Caki2 (cell line): ENCODE results near the gene ZMYND15. TPM values are rescaled to one million over a fixed set of nuclear protein-coding genes. Genes with fewer than 3 reads are reported as not detected.

ENCODE experiments used
- DNase-seq: peaks from one replicate; pipeline ENCODE4 v3.0.0-alpha.2; 2015; ENCODE audit warnings: low read depth
- in situ Hi-C: cut with HindIII; loops from 2 replicates; pipeline ENCODE4 v1.10.0; 2016; ENCODE audit warnings: low sequenced_read_pairs, low pct_unique_long_range_greater_than_20kb, mixed read lengths
- total RNA-seq: library from RNA; depleted of rRNA; stranded (reverse); fragments of >200 nt; shearing (Covaris generic); gene quantifications from 2 replicates; pipeline ENCODE4 v1.2.3, GENCODE V29; 2014; ENCODE audit warnings: low replicate concordance

ZMYND15 gene
- total RNA-seq, 1 experiment from 2014 or later, result 0.03 TPM

DNA sequence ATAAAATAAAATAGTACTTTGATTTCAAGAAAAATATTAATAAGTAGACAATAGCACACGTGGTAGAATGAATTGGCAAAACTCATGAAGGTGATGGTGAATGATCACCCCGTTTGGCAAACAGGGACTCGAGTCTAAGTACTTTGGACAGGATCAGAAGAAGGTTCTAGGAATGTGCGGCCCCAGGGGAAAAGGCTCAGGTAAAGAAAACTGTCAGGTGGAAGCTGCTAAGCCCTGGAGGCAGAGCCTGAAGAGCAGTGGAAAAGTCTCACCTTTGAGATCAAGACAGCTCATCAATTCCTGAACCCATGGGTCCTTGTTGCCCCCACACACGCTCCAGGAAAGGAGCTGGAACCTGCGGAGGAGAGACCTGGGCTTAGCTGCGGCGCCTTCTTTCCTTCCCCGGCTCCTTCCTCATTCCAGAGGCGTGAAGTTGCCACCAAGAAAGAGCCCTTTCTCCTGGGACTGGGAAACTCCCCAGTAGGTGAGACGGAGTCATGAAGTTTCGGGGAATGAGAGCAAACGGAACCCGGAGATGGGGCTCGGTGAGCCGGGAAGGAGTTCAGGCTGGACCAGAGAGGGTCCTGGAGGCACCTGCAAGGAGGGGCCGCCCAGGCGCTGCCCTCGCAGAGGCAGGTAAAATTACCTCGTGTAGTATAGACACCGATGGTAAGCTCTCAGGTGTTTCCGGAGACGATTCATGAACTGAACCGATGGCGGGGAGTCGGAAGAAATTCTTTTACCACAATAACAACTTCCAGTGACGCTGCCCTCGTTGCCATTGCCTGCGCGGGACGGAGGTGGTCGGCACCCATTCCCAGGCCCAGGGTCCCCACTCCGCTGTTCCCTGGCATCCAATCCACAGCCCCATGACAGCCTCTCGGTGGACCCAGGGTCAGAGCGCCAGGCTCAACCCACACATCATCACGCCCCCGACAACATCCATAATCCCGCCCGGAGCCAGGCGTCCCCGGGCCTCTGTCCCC lies 1.2 kb upstream of the ZMYND15 start:
- DNase-seq, result no peak
- in situ Hi-C loops, result no loop called here

DNA sequence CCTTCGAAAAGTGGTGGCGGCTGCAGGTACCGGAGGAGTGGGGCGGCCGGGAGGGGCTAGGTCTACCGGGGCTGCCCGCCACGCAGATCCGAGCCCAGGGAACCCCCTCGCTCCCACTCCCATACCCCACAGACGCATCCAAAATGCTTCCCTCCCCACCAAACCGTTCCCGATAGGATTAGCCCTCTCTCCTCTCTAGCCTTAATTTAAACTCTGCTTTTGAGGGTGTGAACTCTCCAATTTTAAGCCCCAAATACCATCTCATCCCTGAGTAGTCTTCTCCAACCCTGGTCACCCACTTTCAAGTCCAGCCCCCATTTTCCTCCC lies 355 bp downstream of the ZMYND15 start:
- in situ Hi-C loops, result no loop called here
- DNase-seq, result no peak

DNA sequence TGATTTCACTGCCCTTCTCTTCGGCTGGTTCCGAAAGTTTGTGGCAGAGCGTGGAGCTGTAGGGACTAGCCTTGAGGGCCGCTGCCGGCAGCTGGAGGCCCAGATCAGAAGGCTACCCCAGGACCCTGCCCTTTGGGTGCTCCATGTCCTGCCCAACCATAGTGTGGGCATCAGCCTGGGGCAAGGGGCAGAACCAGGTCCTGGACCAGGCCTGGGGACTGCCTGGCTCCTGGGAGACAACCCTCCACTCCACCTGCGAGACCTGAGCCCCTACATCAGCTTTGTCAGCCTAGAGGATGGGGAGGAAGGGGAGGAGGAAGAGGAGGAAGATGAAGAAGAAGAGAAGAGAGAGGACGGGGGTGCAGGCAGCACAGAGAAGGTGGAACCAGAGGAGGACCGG lies 951 bp downstream of the ZMYND15 start:
- DNase-seq, result no peak
- in situ Hi-C loops, result no loop called here

DNA sequence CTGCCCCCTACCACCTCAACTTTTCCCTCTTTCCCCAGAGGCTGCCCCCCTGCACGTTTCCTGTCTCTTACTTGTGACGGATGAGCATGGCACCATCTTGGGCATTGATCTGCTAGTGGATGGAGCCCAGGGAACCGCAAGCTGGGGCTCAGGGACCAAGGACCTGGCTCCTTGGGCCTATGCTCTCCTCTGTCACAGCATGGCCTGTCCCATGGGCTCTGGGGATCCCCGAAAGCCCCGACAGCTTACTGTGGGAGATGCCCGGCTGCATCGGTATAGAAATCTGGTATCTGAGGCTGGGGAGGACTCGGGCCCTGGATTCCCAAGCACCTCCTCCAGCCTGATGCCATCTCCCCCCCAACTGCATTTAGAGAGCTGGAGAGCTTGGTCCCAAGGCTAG lies 1.9 kb downstream of the ZMYND15 start:
- in situ Hi-C loops, result no loop called here
- no peak for DNase-seq

DNA sequence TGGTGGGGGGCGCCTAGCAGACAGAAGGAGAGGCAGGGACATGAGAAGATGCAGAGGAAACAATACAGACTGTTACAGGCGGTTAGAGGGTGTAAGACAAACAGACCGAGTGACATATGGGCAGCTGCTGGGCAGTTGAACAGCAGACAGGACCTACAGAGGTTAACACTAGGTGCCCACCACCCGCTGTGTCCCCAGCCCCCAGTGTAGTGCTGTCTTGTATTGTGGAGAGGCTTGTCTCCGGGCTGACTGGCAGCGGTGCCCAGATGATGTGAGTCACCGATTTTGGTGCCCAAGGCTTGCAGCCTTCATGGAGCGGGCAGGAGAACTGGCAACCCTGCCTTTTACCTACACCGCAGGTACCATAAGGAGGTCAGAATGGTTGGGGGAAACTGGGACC lies 2.5 kb downstream of the ZMYND15 start:
- DNase-seq, result no peak
- in situ Hi-C loops, result no loop called here

DNA sequence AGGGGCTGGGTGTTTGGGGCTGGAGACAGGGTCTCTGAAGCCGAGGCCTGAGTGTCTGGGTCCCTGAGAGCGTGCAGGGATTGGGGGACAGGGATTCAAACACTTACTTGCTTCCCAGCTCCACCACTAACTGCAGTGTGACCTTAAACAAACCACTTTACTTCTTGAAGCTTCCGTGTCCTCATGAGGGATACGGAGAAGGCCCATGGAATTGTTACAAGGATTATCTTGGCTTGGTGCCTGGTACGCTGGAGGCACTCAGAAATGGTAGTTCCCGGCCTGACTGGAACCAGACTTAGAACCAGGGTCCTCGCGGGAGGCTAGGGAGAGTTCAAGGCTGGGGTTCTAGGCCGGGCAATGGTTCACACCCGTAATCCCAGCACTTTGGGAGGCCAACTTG lies 3.0 kb downstream of the ZMYND15 start:
- no peak for DNase-seq
- in situ Hi-C loops, result no loop called here

DNA sequence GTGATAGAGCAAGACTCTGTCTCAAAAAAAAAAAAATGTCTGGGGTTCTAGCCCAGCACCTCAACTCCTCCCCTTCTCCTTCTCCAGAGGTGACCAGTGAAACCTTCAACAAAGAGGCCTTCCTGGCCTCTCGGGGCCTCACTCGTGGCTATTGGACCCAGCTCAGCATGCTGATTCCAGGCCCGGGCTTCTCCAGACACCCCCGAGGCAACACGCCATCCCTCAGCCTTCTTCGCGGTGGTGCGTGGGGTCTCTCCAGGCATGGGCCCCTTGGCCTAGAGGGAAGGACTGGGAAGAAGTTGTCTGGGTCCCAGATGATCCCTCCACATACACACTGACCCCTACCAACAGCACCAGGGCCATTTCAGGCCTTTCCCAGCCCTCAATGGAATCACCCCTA lies 3.6 kb downstream of the ZMYND15 start:
- no peak for DNase-seq
- in situ Hi-C loops, result no loop called here

DNA sequence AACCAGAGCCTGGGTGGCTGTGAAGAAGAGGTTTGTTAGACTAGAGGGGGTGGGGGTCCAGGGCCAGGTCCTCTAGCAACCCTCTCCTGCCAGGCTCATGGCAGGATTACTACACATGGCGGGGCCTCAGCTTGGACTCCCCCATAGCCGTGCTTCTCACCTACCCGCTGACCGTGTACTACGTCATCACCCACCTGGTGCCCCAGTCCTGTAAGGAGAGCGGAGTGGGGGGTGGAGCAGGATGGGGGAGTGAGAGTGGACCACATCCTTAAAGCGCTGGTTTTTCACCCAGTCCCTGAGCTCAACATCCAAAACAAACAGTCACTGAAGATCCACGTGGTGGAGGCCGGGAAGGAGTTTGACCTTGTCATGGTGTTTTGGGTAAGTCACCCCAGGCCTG lies 4.3 kb downstream of the ZMYND15 start:
- no peak for DNase-seq
- in situ Hi-C loops, result no loop called here

DNA sequence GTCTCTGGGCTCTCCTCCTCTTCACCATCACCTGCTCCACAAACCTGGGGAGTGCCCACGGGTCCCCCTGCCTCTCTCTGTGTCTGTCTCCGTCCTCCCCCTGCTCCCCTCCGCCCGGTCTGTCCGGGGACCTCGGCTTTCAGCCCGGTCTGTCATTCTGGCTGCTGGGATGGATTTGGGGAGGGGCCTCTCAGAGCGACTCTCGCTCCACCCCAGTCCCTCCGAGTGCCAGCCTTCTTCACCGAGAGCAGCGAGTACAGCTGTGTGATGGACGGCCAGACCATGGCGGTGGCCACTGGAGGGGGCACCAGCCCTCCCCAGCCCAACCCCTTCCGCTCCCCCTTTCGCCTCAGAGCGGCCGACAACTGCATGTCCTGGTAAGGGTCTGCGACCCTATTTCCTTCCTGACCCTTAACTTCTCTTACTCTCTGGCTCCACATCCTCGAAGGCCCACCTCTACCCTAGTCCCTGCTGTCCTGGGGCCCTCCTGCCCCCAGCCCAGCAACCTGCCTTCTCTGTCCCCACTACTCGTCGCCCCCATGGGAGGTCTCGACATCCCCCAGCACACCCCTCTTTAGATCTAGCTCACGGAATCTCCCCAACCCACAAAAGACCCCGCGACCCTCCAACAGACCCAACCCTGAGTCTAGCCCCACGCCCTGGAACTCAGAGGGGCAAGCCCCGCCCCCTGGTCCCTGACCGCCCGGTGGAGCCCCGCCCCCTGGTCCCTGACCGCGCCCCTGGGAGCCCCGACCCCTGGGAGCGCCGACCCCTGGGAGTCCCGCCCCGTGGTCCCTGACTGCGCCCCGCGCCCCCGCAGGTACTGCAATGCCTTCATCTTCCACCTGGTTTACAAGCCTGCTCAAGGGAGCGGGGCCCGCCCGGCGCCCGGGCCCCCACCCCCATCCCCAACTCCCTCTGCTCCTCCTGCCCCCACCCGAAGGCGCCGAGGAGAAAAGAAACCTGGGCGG lies 5.7 kb downstream of the ZMYND15 start:
- in situ Hi-C loops, result no loop called here
- DNase-seq, result no peak

DNA sequence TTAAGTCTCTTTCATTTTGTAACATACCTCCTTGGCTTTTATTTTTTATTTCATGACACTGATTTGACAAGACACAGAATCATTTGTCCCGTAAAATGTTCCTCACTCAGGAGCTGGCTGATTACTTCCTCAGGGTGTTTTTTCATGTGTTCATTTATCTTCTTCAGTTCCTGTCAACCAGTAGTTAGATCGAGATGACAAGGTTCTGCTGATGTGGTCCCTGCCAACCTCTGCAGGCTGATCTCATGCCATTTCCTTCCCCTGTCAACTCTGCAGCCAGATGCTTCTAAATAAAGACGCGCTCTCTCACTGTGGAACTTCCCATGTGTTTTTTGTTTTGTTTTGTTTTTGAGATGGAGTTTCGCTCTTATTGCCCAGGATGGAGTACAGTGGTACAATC lies 8.2 kb downstream of the ZMYND15 start:
- DNase-seq, result no peak
- in situ Hi-C loops, result no loop called here

DNA sequence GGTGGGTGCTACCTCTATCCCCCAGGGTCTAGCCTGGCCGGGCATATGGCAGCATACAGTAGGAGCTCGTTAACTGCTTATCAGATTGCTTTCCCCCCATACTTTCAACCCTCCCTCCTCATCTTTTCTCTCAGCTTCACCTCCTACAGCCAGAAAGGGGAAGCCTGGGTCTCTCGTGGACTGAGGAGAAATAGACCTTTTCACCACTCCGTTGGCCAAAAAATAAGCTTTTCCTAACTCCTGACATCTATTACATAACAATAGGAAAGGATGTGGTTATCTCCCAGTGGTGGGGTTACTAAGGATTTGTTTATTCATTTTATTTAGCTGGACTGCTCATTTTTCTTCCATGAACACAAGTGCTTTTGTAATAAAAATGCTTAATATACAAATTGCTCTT lies 9.1 kb downstream of the ZMYND15 start:
- DNase-seq, result no peak
- in situ Hi-C loops, result no loop called here

DNA sequence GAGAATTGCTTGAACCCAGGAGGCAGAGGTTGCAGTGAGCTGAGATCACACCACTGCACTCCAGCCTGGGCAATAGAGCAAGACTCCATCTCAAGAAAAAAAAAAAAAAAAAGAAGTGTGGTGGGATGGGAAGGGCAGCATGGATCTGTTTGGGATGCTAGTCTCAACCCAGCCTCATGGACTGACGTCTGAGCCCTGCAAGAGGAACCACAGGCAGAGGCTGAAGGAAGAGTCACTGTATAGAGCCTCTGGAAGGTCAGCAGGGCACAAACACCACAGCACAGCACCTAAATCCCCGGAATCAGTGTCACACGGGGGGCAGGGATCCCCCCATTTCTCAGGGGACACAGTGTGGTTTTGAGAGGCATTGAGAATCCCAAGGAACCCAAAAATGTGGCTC lies 11.0 kb downstream of the ZMYND15 start:
- in situ Hi-C loops, result no loop called here
- no peak for DNase-seq

DNA sequence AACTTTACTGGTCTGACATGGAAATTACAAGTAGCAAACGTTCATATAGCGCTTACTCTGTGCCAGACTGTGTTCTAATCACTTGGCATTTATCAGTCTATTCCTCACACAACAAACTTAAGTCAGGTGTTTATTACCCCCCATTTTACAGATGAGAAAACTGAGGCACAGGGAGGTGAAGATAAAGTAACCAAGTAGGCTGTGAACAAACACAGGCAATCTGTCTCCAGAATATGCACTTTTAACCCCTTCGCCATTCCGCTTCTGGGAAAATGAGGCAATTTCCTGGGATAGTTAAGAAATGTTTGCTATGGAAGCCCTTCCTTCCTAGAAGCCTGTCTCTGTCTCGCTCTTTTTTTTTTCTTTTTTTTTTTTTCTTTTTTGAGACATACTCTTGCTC lies 12.3 kb downstream of the ZMYND15 start:
- DNase-seq, result no peak
- in situ Hi-C loops, result no loop called here

DNA sequence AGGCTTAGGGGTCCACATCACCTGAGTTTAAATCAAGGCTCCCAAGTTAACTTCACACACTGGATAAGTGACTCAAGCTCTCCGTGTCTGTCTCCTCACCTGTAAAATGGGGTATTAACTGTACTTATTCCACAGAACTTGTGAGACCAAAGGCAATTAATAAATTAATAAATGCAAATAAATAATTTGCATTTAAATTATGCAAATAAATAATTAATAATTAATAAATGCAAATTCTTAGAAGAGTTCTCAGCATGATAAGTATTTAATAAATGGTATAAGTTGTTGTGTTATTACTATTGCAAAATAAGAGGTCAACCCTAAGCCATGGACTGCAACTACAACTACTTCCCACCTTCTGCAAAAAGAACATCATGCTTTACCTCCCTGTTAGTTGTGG lies 13.8 kb downstream of the ZMYND15 start:
- in situ Hi-C loops, result no loop called here
- no peak for DNase-seq

DNA sequence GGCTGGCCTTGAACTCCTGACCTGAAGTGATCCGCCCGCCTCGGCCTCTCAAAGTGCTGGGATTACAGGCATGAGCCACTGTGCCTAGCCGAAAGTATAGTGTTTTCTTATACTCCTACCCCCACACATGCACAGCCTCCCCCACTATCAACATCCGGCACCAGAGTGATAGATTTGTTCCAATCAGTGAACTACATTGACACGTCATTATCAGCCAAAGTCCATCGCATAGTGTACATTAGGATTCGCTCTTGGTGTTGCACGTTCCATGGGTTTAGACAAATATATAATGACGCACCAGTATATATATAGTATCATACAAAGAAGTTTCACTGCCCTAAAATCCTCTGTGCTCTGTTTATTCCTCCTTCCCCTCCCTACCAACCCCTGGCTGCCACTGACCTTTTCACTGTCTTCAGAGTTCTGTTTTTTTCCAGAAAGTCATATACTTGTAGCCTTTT lies 20.2 kb downstream of the ZMYND15 start:
- in situ Hi-C loops, result no loop called here

DNA sequence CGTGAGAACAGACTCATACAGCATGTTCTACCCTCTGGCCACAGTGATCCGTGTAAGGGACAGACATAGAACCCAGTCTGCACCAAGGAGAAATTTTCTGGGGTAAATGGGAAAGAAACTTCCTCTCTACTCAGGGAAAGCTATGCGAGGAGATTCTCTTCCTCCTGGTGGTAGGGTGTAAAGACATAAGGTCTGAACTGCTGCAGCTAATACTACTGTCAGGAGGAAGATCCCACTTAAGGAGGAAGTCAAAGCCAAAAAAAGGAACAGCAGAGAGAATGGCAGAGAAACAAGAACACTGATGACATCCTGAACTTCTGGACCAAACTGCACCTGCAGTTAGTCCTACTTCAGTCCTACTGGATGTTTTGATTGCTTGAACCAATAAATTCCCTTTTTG lies 25.0 kb downstream of the ZMYND15 start:
- in situ Hi-C loops, result no loop called here
- DNase-seq, result no peak

More for the DNA sequence above, 20.2 kb downstream of the ZMYND15 start:
- no peak for DNase-seq

DNA sequence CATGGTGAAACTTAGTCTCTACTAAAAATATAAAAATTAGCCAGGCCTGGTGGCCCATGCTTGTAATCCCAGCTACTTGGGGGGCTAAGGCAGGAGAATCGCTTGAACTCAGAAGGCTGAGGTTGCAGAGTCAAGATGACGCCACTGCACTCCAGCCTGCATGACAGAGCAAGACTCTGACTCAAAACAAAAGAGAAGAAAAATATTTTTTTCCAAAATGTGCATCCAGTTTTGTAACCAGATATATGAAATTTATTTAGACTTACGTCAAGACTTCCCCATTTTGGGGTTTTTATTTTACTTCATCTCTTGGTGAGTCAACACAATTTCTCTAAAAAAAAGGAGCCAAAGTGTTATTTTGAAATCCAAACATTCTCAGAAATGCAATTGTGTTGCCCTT lies 26.6 kb downstream of the ZMYND15 start:
- in situ Hi-C loops, result no loop called here
- no peak for DNase-seq

DNA sequence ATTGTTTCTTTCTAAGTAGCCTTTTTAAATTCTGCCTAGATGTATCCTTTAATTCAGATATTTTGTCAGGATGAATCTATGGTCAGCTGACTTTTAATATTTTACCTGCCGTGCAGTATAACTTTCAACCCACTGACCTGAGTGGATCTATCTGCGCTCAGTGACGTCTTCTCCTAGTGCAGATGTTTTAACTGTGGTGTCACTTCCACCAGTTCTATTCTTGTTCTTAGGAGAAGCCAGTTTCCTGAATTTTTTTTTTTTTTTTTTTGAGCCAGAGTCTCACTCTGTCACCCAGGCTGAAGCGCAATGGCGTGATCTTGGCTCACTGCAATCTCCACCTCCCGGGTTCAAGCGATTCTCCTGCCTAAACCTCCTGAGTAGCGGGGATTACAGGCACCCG lies 27.1 kb downstream of the ZMYND15 start:
- DNase-seq, result no peak
- in situ Hi-C loops, result no loop called here

DNA sequence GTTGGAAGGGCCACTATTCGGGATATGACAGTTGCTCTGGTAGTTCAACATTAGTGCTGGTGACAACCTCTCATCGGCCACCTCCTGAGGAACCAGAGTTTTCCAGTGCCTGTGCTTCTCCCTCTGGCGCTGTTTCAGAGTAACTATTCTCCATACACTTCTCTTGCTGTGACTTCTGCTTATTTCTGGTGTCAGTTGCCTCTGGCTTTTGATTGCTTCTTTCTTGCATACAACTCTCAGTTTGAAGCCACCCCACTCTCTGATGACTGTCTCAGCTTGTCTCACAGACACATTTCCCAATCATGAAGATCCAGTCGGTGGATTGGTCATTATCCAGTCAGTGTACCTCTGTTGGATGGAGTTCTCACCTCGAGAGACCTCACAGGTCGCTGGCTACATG lies 28.7 kb downstream of the ZMYND15 start:
- in situ Hi-C loops, result no loop called here
- no peak for DNase-seq
